NCI-H187 (cell line): ENCODE data around the gene TRIAP1.
"Not testable (repeated sequence)": the region's sequence is repeated elsewhere in the genome, so short reads cannot be mapped to it uniquely, and the experiment has no call there.

Source experiments
- DNase-seq, 2 experiments: peaks; one replicate each; lab custom pipeline; 2025; lab: John Stamatoyannopoulos, UW

TRIAP1 gene

DNA sequence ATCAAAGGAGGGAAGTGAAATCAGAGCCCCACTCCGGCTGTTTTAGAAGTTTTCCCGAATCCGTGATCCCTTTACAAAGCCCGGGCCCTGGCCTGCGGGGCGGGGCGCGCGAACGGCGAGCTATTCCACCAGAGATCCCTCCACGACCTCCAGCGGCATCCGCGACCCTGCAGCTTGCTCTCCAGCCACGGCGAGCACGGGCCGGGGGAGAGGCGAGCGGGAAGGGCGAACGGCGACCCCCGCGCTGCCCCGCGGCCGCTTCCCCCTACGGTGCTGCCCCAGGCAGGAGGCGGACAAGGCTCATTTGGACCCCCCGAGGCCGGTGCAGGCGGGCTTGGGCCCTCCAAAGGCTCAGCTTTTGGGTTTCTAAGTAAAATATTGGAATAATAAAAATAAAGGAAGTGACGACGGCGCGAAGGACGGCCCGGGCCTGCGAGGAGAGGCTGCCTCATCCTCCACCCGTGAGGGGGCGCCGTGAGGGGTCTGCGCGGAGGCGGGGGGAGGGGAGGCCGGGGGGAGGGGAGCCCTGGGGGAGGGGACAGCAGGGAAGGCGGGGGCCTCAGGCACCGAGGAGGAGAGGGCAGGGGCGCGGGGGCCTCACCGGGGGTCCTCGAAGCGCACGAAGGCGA is 22.8 kb upstream of the TRIAP1 start:
- no peak for DNase-seq

DNA sequence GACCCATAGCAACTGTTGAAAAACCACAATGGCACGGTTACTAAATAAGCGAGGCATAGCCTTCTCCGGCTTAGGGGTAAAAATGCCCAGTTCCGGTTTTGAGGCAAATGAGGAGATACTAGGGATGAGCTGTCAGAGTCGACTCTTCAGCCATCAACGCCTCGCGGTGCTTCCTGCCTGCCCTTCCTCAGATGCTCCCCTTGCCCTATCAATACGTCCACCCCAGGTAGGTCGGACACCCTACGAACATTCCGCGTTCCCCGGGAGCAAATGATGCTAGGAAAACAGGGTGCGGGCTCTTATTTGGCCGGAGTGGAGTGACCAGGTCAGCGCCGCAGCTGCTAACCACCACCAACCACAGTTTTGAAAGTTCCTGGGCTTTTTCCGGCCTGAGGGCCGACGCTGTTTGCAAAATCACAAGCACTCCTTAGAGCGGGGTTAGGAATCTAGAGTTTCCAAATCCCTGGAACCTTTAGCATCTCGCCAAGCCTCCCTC is 22.2 kb upstream of the TRIAP1 start:
- no peak for DNase-seq

DNA sequence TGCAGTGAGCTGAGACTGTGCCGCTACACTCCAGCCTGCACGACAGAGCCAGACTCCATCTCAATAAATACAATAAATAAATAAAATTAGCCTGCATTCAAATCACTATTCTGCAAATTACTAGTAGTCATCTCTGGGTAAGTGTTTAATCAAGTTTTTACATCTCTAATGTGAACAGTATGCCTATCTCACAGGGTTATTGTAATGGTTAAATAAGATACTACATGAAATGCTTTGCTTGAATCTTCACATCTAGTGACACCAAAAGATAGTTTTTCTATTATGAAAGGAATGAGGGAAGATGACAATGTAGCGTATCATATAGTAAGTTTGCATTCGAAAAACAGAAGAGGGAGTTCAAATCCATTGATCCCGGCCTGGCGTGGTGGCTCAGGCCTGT is 21.3 kb upstream of the TRIAP1 start:
- DNase-seq = no peak

DNA sequence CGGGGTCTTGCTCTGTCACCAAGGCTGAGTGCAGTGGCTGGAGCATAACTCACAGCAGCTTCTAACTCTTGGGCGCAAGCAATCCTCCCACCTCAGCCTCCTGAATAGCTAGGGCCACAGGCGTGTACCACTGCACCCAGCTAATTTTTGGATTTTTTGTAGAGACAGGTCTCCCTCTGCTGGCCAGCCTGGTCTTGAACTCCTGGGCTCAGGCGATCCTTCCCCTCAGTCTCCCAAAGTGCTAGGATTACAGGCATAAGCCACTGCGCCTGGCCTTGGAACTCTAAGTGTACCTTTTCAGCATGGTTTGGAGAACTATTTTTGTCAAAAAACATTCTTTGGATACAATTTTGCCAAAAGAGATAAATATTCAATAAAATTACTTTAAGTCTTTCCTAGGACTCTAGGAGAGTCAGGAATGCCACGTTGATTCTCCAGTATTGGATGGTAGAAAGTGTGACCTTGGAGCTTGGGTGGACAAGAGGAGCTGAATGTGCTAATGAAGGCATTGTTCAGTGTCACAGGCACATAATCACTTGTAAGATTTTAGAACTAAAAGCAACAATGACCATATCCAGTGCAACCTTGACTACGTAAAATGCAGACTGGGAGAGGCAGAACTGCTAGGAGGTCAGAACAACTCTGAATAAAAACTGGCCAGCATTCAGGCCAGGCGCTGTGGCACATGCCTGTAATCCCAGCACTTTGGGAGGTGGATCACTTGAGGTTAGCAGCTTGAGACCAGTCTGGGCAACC is 20.6 kb upstream of the TRIAP1 start:
- no peak for DNase-seq

DNA sequence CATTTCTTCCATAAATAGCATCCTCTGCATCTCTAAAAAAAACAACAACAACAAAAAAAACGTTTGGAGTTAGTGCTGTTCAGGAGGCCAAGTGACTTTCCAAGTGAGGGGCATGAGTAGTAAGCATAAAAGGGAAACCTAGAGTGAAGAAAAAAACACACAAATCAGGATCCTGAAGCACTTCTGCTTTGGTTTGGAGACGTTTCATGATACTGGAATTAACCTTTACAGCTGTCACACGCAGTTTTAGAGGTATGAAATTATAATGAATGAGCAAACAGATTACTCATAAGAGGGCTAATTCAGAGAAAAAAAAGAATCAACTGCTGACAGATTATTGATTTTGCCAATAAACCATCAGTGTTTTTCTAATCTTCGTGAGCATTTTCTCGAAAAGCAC is 19.6 kb upstream of the TRIAP1 start:
- no peak for DNase-seq

DNA sequence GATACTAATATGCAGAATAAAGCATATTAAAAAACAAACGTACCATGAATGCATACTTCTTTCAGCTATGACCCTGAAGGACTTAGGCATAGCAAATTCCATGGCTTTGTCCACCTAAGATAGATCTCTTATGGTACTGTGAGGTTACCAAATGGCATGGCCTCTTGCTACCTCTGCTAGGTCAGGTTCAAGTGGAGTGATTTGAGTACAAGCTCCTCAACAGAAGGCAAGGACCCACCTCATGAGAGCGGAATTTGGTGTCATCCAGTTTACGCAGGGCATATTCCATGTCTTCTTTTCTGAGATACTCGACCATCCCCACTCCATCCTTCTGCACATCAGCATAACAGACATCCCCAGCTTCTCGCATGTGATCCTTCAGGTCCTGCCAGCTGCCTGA is 17.5 kb upstream of the TRIAP1 start:
- no peak for DNase-seq

DNA sequence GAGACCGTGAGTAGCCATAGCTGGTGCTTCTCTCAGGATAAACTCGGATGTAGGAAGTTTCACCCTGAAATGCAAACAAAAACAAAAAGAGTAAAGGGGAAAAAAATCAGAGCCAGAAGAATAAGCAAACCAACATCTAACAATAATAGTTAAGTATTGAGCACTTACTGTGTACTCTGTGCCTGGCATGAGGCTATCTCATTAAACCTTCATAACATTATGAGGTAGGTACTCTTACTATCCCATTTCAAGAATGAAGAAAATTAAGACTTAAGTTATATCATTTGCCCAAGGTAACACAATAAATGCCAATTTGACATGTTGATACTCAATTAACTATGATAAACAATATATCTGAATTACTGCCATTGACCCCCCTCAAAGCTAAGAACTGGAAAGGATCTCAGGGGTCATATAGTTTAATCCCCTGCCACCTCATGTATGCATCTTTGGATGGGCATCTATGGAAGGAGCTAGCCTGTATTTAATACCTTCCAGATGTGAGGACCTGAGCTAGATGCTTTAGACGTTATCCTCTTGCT is 16.0 kb upstream of the TRIAP1 start:
- DNase-seq = no peak

DNA sequence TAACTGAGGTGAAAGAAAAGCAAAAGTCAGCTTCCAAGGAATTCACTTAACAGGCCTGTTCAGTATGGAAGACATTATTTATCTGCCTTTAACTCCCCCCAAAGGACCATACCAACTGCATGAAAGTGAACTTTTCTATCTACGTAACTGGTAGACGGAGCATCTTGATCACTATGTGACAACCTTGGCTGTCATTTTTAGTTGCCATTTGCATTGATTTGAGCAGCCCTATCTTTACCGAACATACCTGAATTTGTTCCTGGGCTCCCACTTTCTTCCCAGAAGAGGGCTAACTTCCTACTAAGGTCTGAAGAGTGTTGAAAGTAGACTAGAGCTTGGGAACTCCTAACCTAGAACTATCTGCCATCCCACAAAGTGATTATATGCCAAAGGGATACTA is 14.0 kb upstream of the TRIAP1 start:
- no peak for DNase-seq

DNA sequence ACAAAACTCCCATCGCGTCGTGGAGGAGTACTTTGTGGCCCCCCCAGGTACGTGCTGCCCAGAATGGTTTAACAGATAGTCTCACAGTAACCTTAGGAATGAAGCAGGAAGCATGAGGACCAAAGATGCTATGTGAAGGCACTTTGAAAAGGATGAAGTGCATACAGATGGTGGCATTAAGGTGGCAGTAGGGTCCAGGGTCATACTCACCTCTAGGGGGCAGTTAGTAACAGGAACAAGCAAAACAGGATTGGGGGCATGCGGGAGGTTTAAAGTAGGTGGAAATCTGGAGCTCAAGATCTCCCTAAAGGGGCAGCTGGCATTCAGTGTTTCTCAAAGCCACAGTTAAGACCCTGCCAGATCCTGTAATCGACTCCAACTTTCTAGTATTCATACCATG is 10.9 kb upstream of the TRIAP1 start:
- DNase-seq = no peak

DNA sequence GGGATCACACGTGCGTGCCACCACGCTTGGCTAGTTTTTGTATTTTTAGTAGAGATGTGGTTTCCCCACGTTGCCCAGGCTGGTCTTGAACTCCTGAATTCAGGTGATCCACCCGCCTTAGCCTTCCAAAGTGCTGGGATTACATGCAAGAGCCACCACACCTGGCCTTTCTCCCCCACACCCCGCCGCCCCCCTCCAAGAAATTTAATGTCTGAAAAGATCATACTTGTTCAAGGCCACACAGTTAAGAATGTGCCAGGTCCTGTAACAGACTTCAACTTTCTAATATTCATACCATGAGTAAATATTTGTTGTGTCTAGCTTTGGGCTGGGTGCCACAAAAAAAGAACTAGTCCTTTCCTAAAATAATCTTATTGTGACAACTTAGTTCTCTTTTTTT is 9.1 kb upstream of the TRIAP1 start:
- DNase-seq = no peak

DNA sequence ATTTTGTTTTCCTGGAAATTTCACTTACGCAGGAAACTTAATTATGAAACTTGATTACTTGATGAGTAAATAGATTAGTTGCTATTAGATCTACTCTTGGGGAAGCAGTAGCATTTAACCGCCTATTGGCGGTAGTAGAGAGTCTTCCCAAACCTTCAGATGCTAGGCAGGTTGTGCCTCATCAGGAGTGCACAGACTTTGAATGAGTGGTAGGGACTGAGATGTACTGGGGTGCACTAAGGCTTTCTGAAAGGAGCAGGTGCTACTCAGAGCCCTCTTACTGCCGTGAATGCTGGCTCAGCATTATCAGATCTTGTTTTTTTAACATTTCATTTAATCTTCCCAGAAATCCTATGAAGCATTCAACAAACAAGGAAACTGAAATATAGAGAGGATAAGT is 7.8 kb upstream of the TRIAP1 start:
- no peak for DNase-seq

DNA sequence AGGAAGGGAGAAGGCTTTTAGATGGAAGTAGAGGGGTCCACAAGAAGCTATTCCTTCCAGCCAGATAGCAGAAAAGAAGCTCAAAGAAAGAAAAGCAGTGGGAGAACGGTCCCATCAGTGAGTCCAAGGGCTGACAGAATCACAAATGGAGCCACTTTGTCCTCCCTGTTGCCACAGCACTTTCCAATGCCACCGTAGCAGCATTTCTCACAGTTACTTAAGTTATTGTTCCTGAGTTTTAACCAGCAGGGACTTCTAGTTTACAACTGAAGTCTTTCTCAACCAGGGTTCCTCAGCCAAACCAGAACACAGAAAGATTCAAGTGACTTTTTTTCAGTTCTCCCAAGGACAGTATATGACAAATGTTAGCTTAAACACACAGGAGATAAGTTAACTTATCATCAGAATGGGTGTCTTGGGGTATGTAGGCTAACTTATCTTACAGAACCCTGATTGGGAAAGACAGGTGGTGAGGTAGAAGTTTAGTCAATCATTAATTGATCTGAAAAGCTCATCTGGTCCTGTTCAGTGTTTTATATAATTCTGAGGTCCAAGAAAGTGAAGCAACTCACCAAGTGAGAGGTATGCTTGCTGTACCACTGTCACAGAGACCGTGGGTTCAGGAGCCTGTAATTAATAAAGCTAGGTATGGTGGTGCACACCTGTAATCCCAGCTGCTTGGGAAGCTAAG is 7.0 kb upstream of the TRIAP1 start:
- DNase-seq = no peak

DNA sequence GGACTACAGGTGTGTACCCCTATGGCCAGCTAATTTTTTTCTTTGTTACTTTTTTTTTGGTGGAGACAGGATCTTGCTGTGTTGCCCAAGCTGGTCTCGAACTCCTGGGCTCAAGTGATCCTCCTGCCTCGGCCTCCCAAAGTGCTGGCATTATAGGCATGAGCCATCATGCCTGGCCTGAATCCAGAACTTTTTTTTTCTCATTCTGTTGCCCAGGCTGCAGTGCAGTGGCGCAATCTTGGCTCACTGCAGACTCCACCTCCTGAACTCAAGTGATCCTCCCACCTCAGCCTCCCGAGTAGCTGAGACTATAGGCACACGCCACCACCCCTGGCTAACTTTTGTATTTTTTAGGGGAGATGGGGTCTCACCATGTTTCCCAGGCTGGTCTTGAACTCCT is 6.3 kb upstream of the TRIAP1 start:
- not testable (repeated sequence) for DNase-seq

DNA sequence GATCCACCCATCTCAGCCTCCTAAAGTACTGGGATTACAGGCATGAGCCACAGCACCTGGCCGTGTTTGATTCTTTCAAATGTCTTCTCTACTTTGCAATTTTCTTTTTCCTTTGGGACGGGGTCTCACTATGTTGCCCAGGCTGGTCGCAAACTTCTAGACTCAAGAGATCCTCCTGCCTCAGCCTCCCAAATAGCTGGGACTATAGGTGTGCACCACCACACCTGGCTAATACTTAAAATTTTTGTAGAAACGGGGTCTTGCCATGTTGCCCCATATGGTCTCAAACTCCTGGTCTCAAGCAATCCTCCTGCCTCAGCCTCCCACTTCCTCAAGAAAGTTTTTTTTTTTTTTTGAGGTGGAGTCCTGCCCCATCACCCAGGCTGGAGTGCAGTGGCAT is 1.8 kb upstream of the TRIAP1 start:
- no peak for DNase-seq

DNA sequence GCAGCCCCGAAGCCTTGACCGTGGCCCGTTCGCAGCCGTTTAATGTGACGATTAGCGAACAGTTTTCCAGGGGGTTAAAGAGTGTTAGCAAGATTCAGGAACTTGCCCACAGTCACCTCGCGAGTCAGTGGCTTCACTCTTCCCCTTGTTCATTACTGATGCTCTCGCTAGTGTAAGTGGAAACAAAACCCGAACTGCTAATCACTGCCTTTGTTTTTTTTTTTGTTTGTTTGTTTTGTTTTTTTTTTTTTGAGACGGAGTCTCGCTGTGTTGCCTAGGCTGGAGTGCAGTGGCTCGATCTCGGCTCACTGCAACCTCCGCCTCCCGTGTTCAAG is 627 bp upstream of the TRIAP1 start:
- DNase-seq = not testable (repeated sequence)

DNA sequence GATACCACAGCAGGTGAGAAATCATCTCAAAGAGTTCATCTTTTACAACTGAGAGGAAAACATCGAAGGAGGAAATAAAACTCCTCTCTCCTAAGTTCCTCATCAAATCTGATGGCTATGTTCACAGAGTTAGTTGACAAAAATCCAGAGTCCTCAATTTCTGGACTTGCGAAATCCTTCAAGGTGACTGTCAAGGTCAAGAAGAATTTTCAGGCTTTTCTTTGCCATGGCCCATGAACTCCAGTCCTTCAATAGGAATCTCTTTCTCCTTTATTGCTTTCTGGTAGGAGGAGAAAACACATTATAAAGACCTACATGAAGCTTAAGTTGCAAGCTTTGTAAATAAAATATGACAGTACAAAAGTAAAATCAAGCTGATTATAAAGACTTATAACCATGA is 1.5 kb downstream of the TRIAP1 start:
- no peak for DNase-seq

DNA sequence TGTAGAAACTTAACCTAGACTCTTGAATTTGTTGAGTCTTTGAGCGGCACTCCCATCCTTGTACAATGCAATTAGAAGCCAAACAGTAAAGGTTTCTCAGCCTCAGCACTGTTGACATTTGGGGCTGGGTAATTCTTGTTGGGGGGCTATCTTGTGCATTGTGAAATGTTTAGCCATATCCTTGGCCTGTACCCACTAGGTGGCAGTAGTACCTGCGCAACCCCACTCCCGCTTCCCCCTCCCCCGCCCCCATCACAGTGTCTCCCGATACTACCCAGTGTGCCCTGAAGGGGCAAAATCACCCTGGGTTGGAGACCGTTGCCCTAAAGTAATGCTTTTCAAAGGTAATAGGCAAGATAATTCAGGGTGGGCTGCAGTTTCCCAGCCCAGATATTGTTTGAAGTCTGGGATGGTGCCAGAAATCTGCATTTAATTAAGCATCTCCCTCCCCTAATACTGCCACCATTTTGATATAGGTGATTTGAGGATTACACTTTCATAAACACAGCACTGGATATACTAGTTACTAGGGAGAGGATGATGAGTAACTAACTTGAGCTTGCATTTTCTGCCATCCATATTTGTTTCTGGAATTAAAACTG is 6.4 kb downstream of the TRIAP1 start:
- peak in 1 of 2 experiments; percentile 58 for DNase-seq

DNA sequence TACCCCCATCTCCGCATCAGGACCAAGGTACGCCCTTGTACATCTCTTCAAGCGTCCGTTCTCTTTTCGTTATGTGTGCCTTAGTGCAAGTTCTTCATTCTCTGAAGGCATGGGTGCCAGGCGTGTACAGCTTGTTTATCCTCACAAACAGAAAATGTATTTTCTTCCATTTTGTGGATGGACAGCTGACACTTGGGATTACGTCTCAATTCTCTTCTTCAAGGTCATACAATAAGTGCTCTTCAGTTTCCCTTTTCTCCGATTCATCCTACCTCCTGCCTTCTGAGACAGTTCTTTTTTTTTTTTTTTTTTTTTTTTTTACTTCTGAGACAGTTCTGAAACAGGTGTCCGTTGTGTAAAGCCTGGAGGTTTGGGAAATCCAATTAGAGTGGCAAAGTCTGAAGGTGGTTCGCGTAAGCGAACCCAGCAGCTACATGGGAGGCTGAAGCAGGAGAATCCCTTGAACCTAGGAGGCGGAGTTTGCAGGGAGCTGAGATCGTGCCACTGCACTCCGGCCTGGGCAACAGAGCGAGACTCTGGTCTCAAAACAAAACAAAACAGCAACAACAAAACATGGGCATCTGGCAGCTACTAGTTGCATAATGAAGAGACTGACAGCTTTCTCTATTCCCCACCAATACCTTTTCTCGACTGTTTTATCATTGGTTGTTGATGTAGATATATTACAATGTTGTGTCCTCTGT is 7.5 kb downstream of the TRIAP1 start:
- no peak for DNase-seq

DNA sequence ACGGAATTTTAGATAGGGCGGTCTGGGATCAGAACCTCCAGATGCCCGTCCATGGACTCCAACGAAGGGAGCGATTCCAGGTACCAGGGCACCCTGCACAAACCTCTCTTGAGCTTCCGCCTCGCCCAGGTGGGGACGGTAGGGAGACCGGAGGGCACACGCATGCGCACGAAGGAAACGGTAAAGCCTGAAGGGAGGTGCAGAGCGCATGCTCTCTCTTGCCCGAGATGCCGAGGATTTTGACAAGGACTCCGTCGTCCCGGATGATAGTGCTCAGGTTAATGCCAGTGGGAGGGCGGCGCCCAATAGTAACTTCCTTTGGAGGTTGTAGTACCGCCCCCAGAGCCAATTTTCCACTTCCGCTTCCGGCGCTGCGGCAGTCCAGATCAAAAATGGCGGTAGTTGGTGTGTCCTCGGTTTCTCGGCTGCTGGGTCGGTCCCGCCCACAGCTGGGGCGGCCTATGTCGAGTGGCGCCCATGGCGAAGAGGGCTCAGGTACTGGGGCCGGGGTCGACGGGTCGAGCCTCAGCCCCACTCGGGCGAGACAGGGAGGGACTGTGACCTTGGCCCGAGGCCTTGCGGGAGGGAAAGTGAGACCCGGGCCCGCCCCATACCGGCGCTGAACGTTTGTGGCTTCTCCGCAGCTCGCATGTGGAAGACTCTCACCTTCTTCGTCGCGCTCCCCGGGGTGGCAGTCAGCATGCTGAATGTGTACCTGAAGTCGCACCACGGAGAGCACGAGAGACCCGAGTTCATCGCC is 8.3 kb downstream of the TRIAP1 start, which contains the start of gene COX6A1:
TSS of gene COX6A1 (plus strand) at position 379 of the 760 bp plus-strand sequence. CDS start at position 393, 14 bp downstream.
- DNase-seq = peak; percentile 97 to 98

DNA sequence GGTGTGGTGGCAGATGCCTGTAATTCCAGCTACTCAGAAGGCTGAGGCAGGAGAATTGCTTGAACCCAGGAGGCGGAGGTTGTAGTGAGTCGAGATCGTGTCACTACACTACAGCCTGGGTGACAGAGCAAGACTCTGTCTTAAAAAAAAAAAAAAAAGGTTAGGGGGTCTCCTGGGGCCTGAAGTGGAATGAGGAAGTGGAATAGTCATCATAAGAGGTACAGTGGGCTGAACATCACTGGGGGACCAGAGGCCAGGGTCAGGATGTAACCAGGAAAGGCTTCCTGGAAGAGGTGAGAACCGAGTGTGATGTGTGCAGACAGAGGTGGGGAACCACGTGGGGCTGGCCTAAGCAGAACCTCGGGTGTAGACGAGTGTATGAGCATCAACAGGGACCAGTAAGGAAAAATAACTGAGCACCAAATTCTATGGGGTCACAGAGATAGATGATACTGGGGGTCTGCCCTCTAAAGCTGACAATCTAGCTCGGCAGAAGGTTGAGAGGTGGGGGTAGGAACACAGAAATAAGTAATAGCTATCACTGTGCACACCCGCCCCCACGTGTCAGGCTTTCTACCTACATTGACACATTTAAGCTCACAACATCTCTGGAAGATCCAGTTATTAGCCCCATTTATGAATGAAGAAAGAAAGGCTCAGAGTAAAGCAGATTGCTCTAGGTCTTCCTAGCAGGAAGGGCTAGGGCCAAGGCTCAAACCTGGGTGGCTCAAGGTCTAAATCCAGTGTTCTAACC is 13.2 kb downstream of the TRIAP1 start:
- DNase-seq = no peak
